ENCODE measurements around the gene CDH4.

The CDH4 gene

GRCh38 chr20:61657721-61658377 is 405.8 kb downstream of the CDH4 start:
- Mint-ChIP-seq H3K4me3 (no peak overlapping the region), H3K27me3 (ENCODE audit: low read depth) (no peaks in the 10 kb centered on the region), H3K4me1 (ENCODE audit: low read depth) (no peaks in the 10 kb centered on the region), H3K36me3 (ENCODE audit: low read depth) (no peaks in the 10 kb centered on the region), H3K27ac (no peak overlapping the region), H3K9me3 (no peaks in the 10 kb centered on the region)

GRCh38 chr20:61658563-61658962 is 406.5 kb downstream of the CDH4 start:
- H3K36me3 Mint-ChIP-seq (ENCODE audit: low read depth): no peaks in the 10 kb centered on the region
- H3K4me1 Mint-ChIP-seq (ENCODE audit: low read depth): no peaks in the 10 kb centered on the region
- H3K27me3 Mint-ChIP-seq (ENCODE audit: low read depth): no peaks in the 10 kb centered on the region
- H3K9me3 Mint-ChIP-seq: no peaks in the 10 kb centered on the region
- no peak overlapping the region for H3K4me3 Mint-ChIP-seq
- no peak overlapping the region for H3K27ac Mint-ChIP-seq

DNA sequence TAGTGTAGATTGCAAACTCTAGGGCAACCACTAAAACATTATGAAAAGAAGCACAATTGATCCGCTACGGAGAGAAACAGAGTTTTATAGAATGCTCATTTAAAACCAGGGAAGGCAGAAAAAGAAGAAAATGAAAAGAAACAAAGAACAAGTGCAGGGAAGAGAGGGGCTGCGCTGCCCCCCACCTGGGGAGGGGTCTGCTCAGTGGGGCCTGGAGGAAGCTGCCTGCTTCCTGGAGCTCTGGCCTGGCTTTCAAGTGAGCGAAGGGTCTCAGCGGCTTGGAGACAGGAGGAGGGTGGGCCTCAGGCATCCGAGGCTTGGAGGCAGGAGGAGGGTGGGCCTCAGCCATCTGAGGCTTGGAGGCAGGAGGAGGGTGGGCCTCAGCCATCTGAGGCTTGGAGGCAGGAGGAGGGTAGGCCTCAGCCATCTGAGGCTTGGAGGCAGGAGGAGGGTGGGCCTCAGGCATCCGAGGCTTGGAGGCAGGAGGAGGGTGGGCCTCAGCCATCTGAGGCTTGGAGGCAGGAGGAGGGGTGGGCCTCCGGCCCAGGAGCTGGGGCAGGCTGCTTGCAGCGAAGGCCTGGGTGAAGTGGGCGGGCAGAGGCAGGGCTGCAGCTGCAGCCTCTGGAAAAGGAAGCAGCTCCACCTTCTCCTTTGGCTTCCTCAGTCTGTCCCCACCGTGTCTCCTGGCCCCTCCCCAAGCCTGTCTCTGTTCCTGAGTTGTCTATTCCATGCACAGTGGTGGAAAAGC is 407.4 kb downstream of the CDH4 start:
- H3K36me3 Mint-ChIP-seq (ENCODE audit: low read depth): no peaks in the 10 kb centered on the region
- H3K27me3 Mint-ChIP-seq (ENCODE audit: low read depth): no peaks in the 10 kb centered on the region
- H3K4me3 Mint-ChIP-seq: no peak overlapping the region
- H3K4me1 Mint-ChIP-seq (ENCODE audit: low read depth): no peaks in the 10 kb centered on the region
- no peak overlapping the region for H3K27ac Mint-ChIP-seq
- H3K9me3 Mint-ChIP-seq: no peaks in the 10 kb centered on the region

GRCh38 chr20:61659994-61660346 is 407.9 kb downstream of the CDH4 start:
- no peaks in the 10 kb centered on the region for H3K36me3 Mint-ChIP-seq (ENCODE audit: low read depth)
- H3K4me1 Mint-ChIP-seq (ENCODE audit: low read depth): no peaks in the 10 kb centered on the region
- no peak overlapping the region for H3K4me3 Mint-ChIP-seq
- no peaks in the 10 kb centered on the region for H3K9me3 Mint-ChIP-seq
- no peak overlapping the region for H3K27ac Mint-ChIP-seq
- no peaks in the 10 kb centered on the region for H3K27me3 Mint-ChIP-seq (ENCODE audit: low read depth)

GRCh38 chr20:61660559-61660958 is 408.5 kb downstream of the CDH4 start:
- H3K4me1 Mint-ChIP-seq (ENCODE audit: low read depth): no peaks in the 10 kb centered on the region
- no peaks in the 10 kb centered on the region for H3K36me3 Mint-ChIP-seq (ENCODE audit: low read depth)
- no peak overlapping the region for H3K27ac Mint-ChIP-seq
- H3K27me3 Mint-ChIP-seq (ENCODE audit: low read depth): no peaks in the 10 kb centered on the region
- H3K4me3 Mint-ChIP-seq: no peak overlapping the region
- H3K9me3 Mint-ChIP-seq: no peaks in the 10 kb centered on the region

- H3K9me3 Mint-ChIP-seq: no peaks in the 10 kb centered on the region
These were observed 409.0 kb downstream of the CDH4 start for GRCh38 chr20:61661025-61661424.

DNA sequence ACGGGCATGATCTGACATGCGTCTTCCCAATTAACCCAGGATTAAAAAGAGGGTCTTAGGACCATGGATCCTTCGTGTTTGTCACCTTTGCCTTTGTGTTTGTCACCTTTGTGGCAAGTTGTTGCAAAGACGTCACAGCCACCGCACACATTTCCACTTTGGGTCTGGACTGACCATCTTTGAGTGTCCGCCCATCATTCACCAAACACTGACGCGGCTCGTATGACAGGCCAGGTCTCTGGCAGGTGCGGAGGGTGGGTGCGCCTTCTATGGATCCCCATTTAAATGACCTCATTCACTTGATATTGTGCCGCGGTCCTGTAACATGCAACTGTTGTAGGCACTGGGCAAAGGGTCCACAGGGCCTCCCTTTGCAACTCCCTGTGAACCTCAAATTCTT is 409.5 kb downstream of the CDH4 start:
- no peaks in the 10 kb centered on the region for H3K27me3 Mint-ChIP-seq (ENCODE audit: low read depth)
- no peak overlapping the region for H3K27ac Mint-ChIP-seq
- no peaks in the 10 kb centered on the region for H3K36me3 Mint-ChIP-seq (ENCODE audit: low read depth)
- no peaks in the 10 kb centered on the region for H3K9me3 Mint-ChIP-seq
- no peaks in the 10 kb centered on the region for H3K4me1 Mint-ChIP-seq (ENCODE audit: low read depth)
- no peak overlapping the region for H3K4me3 Mint-ChIP-seq

More at GRCh38 chr20:61661025-61661424, 409.0 kb downstream of the CDH4 start:
- H3K36me3 Mint-ChIP-seq (ENCODE audit: low read depth): no peaks in the 10 kb centered on the region
- H3K27me3 Mint-ChIP-seq (ENCODE audit: low read depth): no peaks in the 10 kb centered on the region
- H3K4me3 Mint-ChIP-seq: no peak overlapping the region
- H3K27ac Mint-ChIP-seq: no peak overlapping the region
- H3K4me1 Mint-ChIP-seq (ENCODE audit: low read depth): no peaks in the 10 kb centered on the region

- H3K36me3 Mint-ChIP-seq (ENCODE audit: low read depth): no peaks in the 10 kb centered on the region
- no peaks in the 10 kb centered on the region for H3K9me3 Mint-ChIP-seq
- H3K27me3 Mint-ChIP-seq (ENCODE audit: low read depth): no peaks in the 10 kb centered on the region
- no peaks in the 10 kb centered on the region for H3K4me1 Mint-ChIP-seq (ENCODE audit: low read depth)
- no peak overlapping the region for H3K27ac Mint-ChIP-seq
- no peak overlapping the region for H3K4me3 Mint-ChIP-seq
These were observed 410.3 kb downstream of the CDH4 start for GRCh38 chr20:61662226-61662967.

- Mint-ChIP-seq H3K27ac (no peak overlapping the region), H3K4me3 (no peak overlapping the region), H3K9me3 (no peaks in the 10 kb centered on the region), H3K27me3 (ENCODE audit: low read depth) (no peaks in the 10 kb centered on the region), H3K4me1 (ENCODE audit: low read depth) (no peaks in the 10 kb centered on the region), H3K36me3 (ENCODE audit: low read depth) (no peaks in the 10 kb centered on the region)
These were observed 410.9 kb downstream of the CDH4 start for GRCh38 chr20:61662968-61663331.

DNA sequence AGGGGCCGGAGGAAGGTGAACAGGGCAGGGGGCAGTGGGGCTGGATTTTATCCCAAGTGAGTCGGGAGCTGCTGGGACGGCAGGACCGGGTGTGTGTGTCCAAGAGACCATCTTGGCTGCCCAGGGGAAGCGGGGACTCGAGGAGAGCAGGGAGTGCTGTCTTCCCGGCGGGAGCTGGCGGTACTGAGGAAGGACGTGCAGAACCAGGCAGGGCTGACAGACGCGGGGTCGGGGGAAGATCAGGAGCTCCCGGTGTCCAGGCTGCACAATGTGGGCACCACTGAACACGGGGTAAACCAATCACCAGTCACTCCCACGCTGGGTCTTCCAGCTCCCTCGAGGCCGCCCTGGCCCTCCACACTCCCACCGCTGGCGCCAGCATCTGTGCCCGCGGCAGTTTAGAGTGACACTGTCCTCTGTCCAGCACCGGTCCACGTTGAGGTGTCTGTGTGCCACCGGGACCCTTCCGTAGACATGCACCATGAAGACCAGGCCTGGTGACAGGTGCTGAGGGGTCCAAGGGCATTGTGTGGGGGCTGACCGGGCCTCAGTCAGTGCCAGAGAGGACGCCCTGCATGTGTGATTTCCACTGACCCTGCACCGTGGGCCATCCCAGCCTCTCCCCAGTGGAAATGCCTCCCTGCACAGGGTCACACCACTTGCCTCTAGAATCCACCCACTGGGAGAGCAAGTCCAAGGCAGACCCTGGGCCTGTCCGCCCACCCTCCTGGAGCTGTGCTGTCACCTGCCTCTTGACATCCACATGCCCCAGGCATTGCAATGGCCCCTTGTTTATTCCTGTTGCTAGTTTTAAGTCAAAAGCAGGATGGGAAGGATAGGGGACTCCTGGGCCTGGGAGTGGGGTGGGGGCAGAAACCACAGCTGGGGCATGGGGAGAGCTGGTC is 411.7 kb downstream of the CDH4 start:
- Mint-ChIP-seq H3K9me3 (no peaks in the 10 kb centered on the region), H3K4me3 (no peak overlapping the region), H3K4me1 (ENCODE audit: low read depth) (no peaks in the 10 kb centered on the region), H3K27ac (no peak overlapping the region), H3K36me3 (ENCODE audit: low read depth) (no peaks in the 10 kb centered on the region), H3K27me3 (ENCODE audit: low read depth) (no peaks in the 10 kb centered on the region)

DNA sequence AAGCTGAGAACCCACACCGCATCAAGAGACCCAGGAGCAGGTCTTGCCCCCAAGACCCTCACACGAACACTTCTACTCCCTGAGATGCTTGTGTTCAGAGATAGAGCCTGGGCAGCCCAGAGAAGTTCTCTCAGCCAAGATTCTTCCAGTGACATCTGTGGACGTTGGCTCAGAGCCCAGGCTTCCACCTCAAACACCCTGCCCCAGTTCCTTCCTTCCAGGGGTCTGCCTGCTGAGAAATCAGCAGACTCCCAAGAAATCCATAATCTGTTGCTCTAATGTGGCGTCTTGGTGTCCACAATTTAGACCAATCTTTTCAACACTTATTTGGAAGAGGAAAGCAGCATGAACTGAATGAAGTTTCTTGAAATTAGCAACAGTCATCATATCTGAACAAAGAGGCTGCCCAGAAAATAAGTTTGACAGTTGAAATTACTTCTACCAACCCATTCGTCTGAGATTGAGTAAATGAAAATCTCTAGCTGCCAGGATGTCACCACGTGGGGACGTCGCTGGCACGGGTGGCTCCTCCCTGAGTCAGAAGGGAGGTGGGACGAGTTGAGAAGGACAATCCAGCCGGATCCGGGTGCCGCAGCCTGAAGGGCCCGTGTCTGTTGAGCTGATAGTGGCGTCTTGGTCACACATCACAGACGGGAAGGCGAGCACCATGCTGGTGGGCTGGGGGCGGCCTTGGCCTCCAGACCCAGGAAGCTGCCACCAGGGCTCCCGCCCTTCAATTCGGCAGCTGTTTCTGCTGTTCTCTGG is 412.7 kb downstream of the CDH4 start:
- H3K27ac Mint-ChIP-seq: no peak overlapping the region
- no peaks in the 10 kb centered on the region for H3K4me1 Mint-ChIP-seq (ENCODE audit: low read depth)
- H3K27me3 Mint-ChIP-seq (ENCODE audit: low read depth): no peaks in the 10 kb centered on the region
- no peaks in the 10 kb centered on the region for H3K36me3 Mint-ChIP-seq (ENCODE audit: low read depth)
- H3K9me3 Mint-ChIP-seq: no peaks in the 10 kb centered on the region
- no peak overlapping the region for H3K4me3 Mint-ChIP-seq

GRCh38 chr20:61665528-61666470 is 413.7 kb downstream of the CDH4 start:
- Mint-ChIP-seq H3K9me3 (no peaks in the 10 kb centered on the region), H3K27ac (no peak overlapping the region), H3K4me3 (no peak overlapping the region), H3K36me3 (ENCODE audit: low read depth) (no peaks in the 10 kb centered on the region), H3K4me1 (ENCODE audit: low read depth) (no peaks in the 10 kb centered on the region), H3K27me3 (ENCODE audit: low read depth) (no peaks in the 10 kb centered on the region)

DNA sequence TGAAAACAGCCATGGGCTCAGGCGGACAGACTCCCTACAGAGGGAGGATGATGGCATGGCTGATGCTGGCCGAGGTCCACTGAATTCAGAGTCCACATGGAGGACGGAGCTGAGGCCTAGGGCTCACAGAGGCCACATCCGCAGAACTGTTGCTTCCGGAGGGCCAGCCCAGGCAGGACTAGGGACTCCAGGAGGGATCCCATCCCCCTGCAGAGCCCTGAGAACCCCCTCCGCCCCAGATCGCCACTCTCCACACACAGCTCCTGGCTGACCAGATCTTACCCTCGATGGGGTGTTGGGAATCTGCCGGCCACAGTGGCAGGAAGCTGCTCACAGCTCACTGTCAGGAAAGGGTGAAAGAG is 414.4 kb downstream of the CDH4 start:
- Mint-ChIP-seq H3K36me3 (ENCODE audit: low read depth) (no peaks in the 10 kb centered on the region), H3K27ac (no peak overlapping the region), H3K9me3 (no peaks in the 10 kb centered on the region), H3K4me1 (ENCODE audit: low read depth) (no peaks in the 10 kb centered on the region), H3K27me3 (ENCODE audit: low read depth) (no peaks in the 10 kb centered on the region), H3K4me3 (no peak overlapping the region)
